Retina (tissue), 1 donor: ENCODE measurements around the gene C16orf87.

Experiments used
- DNase-seq: peaks from one replicate; pipeline ENCODE4 v3.0.0-alpha.2; 2016

The C16orf87 gene

DNA sequence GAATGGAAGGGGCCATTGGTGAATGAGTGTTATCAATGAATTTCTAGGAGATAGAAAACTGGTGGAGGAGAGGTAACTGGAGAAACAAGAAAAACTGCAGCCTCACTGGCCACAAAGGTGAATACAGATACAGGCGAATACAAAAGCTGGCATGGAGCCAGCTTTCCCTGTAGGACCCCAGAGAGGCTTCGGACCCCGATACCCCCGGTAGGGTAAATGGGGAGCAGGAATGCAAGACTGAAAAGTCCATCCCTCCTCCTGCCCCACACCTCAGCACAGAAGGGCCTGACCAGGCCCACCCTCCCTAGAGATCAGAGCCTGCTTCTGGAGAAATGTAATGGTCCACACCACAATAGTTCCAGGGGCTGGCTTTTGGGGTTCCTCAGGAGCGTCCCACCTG is 78.0 kb downstream of the C16orf87 start:
- no peak for DNase-seq

- no peak for DNase-seq
Measured at GRCh38 chr16:46751381-46751780, 79.6 kb downstream of the C16orf87 start.

DNA sequence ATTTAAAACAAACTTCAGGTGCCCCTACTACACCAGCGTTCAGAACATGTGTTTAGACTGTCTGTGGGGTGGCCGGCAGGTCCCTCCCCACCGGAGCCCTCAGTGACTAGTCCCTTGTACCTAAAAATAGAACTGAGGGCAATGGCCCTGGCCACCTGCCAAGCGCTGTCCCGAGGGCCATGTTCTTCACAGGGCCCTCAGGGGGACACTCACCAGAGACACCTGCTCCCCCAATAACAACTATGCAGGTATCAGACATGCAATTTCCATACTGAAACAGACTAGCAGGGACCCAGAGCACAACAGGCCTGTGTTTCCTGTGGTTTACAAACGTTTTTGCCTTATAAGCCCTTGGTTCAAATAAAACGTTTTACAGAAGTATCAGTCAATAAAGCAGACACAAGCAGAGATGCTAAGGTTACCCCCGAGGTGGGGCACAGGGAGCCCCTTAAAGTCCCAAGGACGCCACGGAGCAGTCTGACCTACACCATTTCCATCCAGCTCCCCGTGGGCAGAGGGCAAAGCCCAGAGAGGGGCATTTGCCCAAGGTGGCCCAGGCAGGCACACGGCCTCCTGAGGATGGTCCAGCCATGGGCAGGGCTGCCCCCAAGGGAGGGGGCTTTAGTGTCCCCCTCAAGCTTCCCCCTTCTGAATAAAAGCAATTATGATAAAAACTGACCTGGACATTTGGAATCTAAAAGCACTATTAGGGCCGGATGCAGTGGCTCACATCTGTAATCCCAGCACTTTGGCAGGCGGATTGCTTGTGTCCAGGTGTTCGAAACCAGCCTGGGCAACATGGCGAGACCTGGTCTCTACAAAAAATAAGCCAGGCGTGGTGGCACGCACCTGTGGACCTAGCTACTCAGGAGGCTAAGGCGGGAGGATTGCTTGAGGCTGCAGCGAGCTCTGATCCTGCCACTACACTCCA is 81.9 kb downstream of the C16orf87 start:
- no peak for DNase-seq

GRCh38 chr16:46747777-46748651 is 83.0 kb downstream of the C16orf87 start, which contains the start of gene MYLK3:
MYLK3 (minus strand) TSS chr16:46748344; CDS start chr16:46748193, 151 bp downstream.
- DNase-seq: peak; percentile 47

- DNase-seq: peak; percentile 14
Measured at GRCh38 chr16:46746821-46747776, 83.9 kb downstream of the C16orf87 start.
